B cell (primary cell): ENCODE measurements around the gene AFTPH. TPM values are rescaled to one million over a fixed set of nuclear protein-coding genes. Genes with fewer than 3 reads are reported as not detected.

Experiments used
- ATAC-seq: fragments of 200-7000 bp; cut with Tn5 transposase; one replicate; pipeline ENCODE4 v1.10.0; 2021; ENCODE audit warnings: low read depth, mild to moderate bottlenecking, moderate number of reproducible peaks, moderate library complexity
- CTCF ChIA-PET: fragments of 350-600 bp; sonication (Branson Sonifier 250); formaldehyde crosslinking; loops from one replicate; lab custom pipeline; 2021; ENCODE audit warnings: antibody characterized with exemption, inconsistent platforms; lab: Charles Lee
- POLR2A ChIA-PET: fragments of 350-600 bp; sonication (Branson Sonifier 250); formaldehyde crosslinking; loops from one replicate; lab custom pipeline; 2021; ENCODE audit warnings: antibody characterized with exemption; lab: Charles Lee
- DNase-seq: peaks from one replicate; pipeline ENCODE4 v3.0.0; 2013
- H2AFZ ChIP-seq: 2 replicates; pipeline ENCODE4 v1.6.1; 2012; ENCODE audit warnings: mild to moderate bottlenecking, low read depth, low read length; ENCODE audit not compliant: insufficient read depth, poor library complexity, severe bottlenecking
- H3K27ac ChIP-seq, 2 donors: 1 replicate in 1 of 2; 2 replicates in 1 of 2; pipeline ENCODE4 v1.5.1; 2012 to 2013; ENCODE audit warnings: low read length in 2 of 2, mild to moderate bottlenecking in 2 of 2, moderate library complexity in 1 of 2
- H3K27me3 ChIP-seq, 4 experiments: fragments of 200-600 bp in 1 of 4; sonication (generic) in 1 of 4; replicated peaks in 1 of 4; 1 replicate in 2 of 4; 2 replicates in 2 of 4; pipeline versions ENCODE4 v1.6.1 to v1.7.0; 2013 to 2016; ENCODE audit warnings: low read length in 3 of 4, mild to moderate bottlenecking in 2 of 4, mixed read lengths in 1 of 4, moderate library complexity in 1 of 4; ENCODE audit not compliant: insufficient read depth in 4 of 4, control insufficient read depth in 3 of 4; ENCODE audit errors: control extremely low read depth in 1 of 4
- H3K36me3 ChIP-seq, 2 experiments: replicated peaks in 1 of 2; 1 replicate in 1 of 2; 2 replicates in 1 of 2; pipeline versions ENCODE4 v1.6.1 to v1.7.1; 2013; ENCODE audit warnings: low read length in 1 of 2; ENCODE audit not compliant: insufficient read depth in 2 of 2, control insufficient read depth in 1 of 2; ENCODE audit errors: control extremely low read depth in 1 of 2, extremely low read depth in 1 of 2
- H3K4me1 ChIP-seq, 2 donors: fragments of 200-600 bp in 1 of 2; sonication (generic) in 1 of 2; 1 replicate in 1 of 2; 2 replicates in 1 of 2; pipeline versions ENCODE4 v1.5.1 to v1.6.1; 2013 to 2017; ENCODE audit warnings: low read length in 2 of 2; ENCODE audit not compliant: control insufficient read depth in 2 of 2, insufficient read depth in 2 of 2
- H3K4me2 ChIP-seq: replicated peaks from 2 replicates; pipeline ENCODE3; 2012; ENCODE audit warnings: mild to moderate bottlenecking, low read depth, low read length; ENCODE audit not compliant: poor library complexity, severe bottlenecking
- H3K4me3 ChIP-seq, 5 experiments: fragments of 200-600 bp in 1 of 5; sonication (generic) in 1 of 5; 1 replicate in 3 of 5; 2 replicates in 2 of 5; pipeline versions ENCODE4 v1.5.1 to v1.7.0; 2011 to 2016; ENCODE audit warnings: low read length in 4 of 5, mild to moderate bottlenecking in 4 of 5, low read depth in 2 of 5, control low read depth in 1 of 5, moderate library complexity in 1 of 5; ENCODE audit not compliant: insufficient read depth in 1 of 5; ENCODE audit errors: control extremely low read depth in 1 of 5, extremely low read depth in 1 of 5
- H3K79me2 ChIP-seq: fragments of 200-600 bp; sonication (generic); one replicate; pipeline ENCODE4 v1.6.0; 2016; ENCODE audit warnings: low read length; ENCODE audit not compliant: control insufficient read depth, insufficient read depth
- H3K9ac ChIP-seq: fragments of 200-600 bp; sonication (generic); 2 replicates; pipeline ENCODE4 v1.6.1; 2017; ENCODE audit warnings: mild to moderate bottlenecking, low read length, moderate library complexity
- H3K9me3 ChIP-seq, 3 donors: one replicate each; pipeline versions ENCODE4 v1.6.1 to v1.7.1; 2013; ENCODE audit warnings: low read length in 2 of 3; ENCODE audit not compliant: control insufficient read depth in 2 of 3, insufficient read depth in 1 of 3; ENCODE audit errors: control extremely low read depth in 1 of 3
- H4K20me1 ChIP-seq: 2 replicates; pipeline ENCODE4 v1.6.0; 2012; ENCODE audit warnings: mild to moderate bottlenecking, low read length; ENCODE audit not compliant: insufficient read depth, control insufficient read depth, poor library complexity, severe bottlenecking
- H3K27ac Mint-ChIP-seq: one replicate; pipeline ENCODE4 v1.8.0; 2021; ENCODE audit warnings: mixed read lengths
- H3K27me3 Mint-ChIP-seq: one replicate; pipeline ENCODE4 v1.8.0; 2021; ENCODE audit warnings: mixed read lengths
- H3K4me1 Mint-ChIP-seq: one replicate; pipeline ENCODE4 v1.8.0; 2021; ENCODE audit warnings: mixed read lengths
- H3K4me3 Mint-ChIP-seq: one replicate; pipeline ENCODE4 v1.8.0; 2021; ENCODE audit warnings: mixed read lengths
- H3K9me3 Mint-ChIP-seq: one replicate; pipeline ENCODE4 v1.8.0; 2022; ENCODE audit warnings: mixed read lengths; ENCODE audit not compliant: insufficient read depth
- EZH2 ChIP-seq: IDR thresholded peaks from 2 replicates; pipeline ENCODE4 v1.6.1; 2012; ENCODE audit warnings: borderline replicate concordance, low read depth, mild to moderate bottlenecking, moderate library complexity, low read length; ENCODE audit not compliant: insufficient read depth, poor library complexity, severe bottlenecking
- WGBS: methylation state at CpG from one replicate; pipeline ENCODE4 v1.1.5; 2013; ENCODE audit warnings: missing lambda C conversion rate; ENCODE audit not compliant: insufficient coverage; 5-methylcytosine and 5-hydroxymethylcytosine counted together
- intact Hi-C: fragments of 100-400 bp; cut with micrococcal nuclease; formaldehyde crosslinking; loops from one replicate; pipeline ENCODE4 v1.10.0; 2022
- polyA plus RNA-seq: library from polyadenylated mRNA; depleted of rRNA; stranded (reverse); fragments of >200 nt; gene quantifications from 2 replicates; pipeline ENCODE4 v1.2.3, GENCODE V29; 2012
- total RNA-seq, 2 donors: library from RNA; stranded (reverse); fragments of 120-200 nt in 1 of 2; gene quantifications; 1 replicate in 1 of 2; 2 replicates in 1 of 2; pipeline versions ENCODE4 v1.2.3 to v1.2.4, GENCODE V29; 2013 to 2022
- TF ChIP-seq, protein P1 (sequence below): fragments of 200-600 bp; IDR thresholded peaks from one replicate; pipeline ENCODE4 v1.8.0; 2022; ENCODE audit warnings: antibody characterized with exemption, mild to moderate bottlenecking

The AFTPH gene
- total and polyA plus RNA-seq, 2 donors (not counting 1 experiment from before 2014, with no cell fraction given): 45.4 to 94.1 TPM

DNA sequence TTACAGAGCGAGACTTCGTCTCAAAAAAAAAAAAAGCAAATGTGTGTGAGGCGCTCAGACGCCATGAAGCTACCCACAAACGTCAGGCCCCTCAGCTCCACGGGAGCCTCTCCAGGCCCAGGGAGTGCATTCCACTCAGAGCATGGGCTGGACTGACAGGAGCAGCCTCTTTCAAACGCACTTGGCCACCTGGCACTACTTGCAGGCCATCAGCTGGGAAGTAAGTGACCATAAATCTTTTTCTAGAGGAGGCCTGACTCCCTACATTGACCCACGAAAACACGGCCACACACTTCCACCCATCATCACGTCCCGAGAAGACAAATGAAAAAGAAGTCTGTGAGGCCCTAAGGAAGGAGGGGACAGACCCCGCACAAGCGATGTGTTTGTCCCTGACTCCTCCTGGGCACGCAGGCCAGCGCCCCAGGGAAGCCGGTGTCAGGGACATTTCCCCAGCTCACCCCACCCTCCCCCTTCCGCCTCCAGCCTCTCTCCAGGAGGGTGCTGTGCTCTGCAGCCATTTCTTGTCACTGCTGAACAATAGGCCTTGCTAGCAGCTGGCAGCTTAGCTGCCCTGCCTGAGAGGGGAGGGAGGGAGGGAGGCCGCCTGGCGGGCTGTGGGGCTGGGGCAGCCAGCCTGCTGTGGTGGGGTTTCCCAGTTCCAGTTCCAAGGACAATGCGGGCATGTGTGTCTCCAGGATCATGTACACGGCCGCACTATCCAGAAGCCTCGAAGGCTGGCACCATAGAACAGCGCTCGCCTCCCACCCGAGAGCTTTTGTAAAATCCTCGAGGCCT is 103.0 kb downstream of the AFTPH start:
- H3K9ac ChIP-seq: no peak overlapping the region
- Mint-ChIP-seq H3K27ac (no peak overlapping the region), H3K9me3 (no peaks in the 10 kb centered on the region), H3K4me1 (peaks cover 26% of the 10 kb centered on the region), H3K27me3 (no peaks in the 10 kb centered on the region), H3K4me3 (no peak overlapping the region)
- H3K4me1 ChIP-seq: peaks cover 7 to 13% of the 10 kb centered on the region in 2 donors
- H4K20me1 ChIP-seq: peaks cover 24% of the 10 kb centered on the region
- intact Hi-C loops: no loop called here
- DNase-seq: no peak
- peaks cover 0 to 16% of the 10 kb centered on the region in 2 experiments for H3K36me3 ChIP-seq
- H3K27ac ChIP-seq: no peak overlapping the region
- WGBS: 94% methylated on average over 17 of the region's 27 CpGs
- H3K4me2 ChIP-seq: no peak overlapping the region
- H3K79me2 ChIP-seq: peaks cover 72% of the 10 kb centered on the region
- no peak overlapping the region for H2AFZ ChIP-seq
- no peak overlapping the region for H3K4me3 ChIP-seq
- ATAC-seq: no peak
- no peaks in the 10 kb centered on the region for H3K27me3 ChIP-seq
- H3K9me3 ChIP-seq: no peaks in the 10 kb centered on the region
- no peak for TF ChIP-seq EZH2
- TF ChIP-seq, protein P1, sequence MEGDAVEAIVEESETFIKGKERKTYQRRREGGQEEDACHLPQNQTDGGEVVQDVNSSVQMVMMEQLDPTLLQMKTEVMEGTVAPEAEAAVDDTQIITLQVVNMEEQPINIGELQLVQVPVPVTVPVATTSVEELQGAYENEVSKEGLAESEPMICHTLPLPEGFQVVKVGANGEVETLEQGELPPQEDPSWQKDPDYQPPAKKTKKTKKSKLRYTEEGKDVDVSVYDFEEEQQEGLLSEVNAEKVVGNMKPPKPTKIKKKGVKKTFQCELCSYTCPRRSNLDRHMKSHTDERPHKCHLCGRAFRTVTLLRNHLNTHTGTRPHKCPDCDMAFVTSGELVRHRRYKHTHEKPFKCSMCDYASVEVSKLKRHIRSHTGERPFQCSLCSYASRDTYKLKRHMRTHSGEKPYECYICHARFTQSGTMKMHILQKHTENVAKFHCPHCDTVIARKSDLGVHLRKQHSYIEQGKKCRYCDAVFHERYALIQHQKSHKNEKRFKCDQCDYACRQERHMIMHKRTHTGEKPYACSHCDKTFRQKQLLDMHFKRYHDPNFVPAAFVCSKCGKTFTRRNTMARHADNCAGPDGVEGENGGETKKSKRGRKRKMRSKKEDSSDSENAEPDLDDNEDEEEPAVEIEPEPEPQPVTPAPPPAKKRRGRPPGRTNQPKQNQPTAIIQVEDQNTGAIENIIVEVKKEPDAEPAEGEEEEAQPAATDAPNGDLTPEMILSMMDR: no peak
- CTCF ChIA-PET: interaction anchor here (1.1 to 3.9 kb wide), 4 partner anchors 9 to 29 kb away, joined by 3 to 16 read pairs (median 4); no protein-coding TSS in a partner anchor
- POLR2A ChIA-PET: no interaction called here
